ENCODE results near the gene STKLD1.
A peak's percentile ranks its signal among the peaks of the same experiment; 100 is the strongest.

Gene STKLD1

DNA sequence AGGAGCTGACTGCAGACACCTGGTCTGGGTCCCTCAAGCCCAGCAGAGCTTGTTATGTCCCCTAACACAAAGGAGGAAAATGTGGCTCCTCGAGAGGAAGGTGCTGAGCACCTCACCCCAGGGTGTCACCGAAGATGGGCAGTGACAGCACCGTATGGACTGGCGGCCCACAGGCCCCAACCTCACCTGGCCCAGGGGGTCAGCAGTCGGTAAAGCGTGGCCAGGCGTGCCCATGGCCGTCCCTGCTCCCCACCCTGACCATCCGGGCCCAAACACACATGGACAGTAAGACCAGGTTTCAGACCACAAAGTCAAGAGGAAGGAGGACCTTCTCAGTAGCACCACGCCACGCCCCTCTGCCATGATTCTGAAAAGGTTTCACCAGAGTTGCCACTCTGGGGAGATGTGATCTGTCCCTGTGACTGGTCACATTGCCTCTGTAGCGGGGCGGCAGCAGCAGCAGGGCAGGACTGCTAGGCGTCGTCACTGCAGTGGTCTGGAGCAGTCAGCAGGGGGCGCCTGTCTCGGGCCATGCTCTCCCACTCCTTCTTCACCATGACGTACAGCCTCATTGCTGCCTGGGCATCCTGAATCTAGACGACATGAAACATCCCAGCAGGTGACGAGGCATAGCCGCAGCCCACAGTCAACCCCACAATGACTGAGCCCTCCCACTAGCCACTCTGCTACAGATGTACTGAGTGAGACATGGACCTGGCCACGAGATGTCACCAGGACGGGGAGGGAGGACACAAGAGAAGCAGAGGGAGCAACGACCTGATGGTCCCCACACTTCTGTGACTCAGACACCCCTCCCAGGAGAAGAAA, 30.5 kb downstream of the STKLD1 start:
- TF ChIP-seq ZBTB7A (IDR thresholded peaks at IDR 0.05; ENCODE audit: low read depth) (no peak), RAD21 (IDR thresholded peaks at IDR 0.05; ENCODE audit: low read depth) (peak; percentile 55)
- TF ChIP-seq, protein P1, sequence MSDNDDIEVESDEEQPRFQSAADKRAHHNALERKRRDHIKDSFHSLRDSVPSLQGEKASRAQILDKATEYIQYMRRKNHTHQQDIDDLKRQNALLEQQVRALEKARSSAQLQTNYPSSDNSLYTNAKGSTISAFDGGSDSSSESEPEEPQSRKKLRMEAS (IDR thresholded peaks at IDR 0.05): peak; percentile 13; the same call in 1 of the 2 replicates

DNA sequence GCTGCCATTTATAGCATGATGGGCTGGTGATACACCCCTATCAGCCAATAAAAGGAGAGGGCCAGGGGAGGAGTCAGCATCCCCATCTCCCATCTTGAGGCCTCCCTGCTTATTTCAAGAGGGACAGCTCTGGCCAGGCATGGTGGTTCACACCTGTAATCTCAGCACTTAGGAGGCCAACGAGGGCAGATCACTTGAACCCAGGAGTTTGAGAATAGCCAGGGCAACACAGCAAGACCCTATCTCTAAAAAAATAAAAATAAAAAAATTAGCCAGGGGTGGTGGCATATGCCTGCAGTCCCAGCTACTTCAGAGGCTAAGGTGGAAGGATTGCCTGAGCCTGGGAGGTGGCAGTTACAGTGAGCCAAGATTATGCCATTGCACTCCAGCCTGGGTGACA, 31.9 kb downstream of the STKLD1 start:
- TF ChIP-seq, protein P1 (IDR thresholded peaks at IDR 0.05): no peak
- TF ChIP-seq TEAD4 (IDR thresholded peaks at IDR 0.05): no peak
- TF ChIP-seq ZBTB7A (IDR thresholded peaks at IDR 0.05; ENCODE audit: low read depth): no peak
- no peak for TF ChIP-seq CREB1 (IDR thresholded peaks at IDR 0.05; ENCODE audit: low read depth)
- TF ChIP-seq NFIC (IDR thresholded peaks at IDR 0.05): no peak
- no peak for TF ChIP-seq EP300 (IDR thresholded peaks at IDR 0.05; ENCODE audit: borderline replicate concordance)
- TF ChIP-seq, protein P2, sequence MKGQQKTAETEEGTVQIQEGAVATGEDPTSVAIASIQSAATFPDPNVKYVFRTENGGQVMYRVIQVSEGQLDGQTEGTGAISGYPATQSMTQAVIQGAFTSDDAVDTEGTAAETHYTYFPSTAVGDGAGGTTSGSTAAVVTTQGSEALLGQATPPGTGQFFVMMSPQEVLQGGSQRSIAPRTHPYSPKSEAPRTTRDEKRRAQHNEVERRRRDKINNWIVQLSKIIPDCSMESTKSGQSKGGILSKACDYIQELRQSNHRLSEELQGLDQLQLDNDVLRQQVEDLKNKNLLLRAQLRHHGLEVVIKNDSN (IDR thresholded peaks at IDR 0.05): no peak
- TF ChIP-seq EGR1 (IDR thresholded peaks at IDR 0.05): no peak
- TF ChIP-seq, protein P3, sequence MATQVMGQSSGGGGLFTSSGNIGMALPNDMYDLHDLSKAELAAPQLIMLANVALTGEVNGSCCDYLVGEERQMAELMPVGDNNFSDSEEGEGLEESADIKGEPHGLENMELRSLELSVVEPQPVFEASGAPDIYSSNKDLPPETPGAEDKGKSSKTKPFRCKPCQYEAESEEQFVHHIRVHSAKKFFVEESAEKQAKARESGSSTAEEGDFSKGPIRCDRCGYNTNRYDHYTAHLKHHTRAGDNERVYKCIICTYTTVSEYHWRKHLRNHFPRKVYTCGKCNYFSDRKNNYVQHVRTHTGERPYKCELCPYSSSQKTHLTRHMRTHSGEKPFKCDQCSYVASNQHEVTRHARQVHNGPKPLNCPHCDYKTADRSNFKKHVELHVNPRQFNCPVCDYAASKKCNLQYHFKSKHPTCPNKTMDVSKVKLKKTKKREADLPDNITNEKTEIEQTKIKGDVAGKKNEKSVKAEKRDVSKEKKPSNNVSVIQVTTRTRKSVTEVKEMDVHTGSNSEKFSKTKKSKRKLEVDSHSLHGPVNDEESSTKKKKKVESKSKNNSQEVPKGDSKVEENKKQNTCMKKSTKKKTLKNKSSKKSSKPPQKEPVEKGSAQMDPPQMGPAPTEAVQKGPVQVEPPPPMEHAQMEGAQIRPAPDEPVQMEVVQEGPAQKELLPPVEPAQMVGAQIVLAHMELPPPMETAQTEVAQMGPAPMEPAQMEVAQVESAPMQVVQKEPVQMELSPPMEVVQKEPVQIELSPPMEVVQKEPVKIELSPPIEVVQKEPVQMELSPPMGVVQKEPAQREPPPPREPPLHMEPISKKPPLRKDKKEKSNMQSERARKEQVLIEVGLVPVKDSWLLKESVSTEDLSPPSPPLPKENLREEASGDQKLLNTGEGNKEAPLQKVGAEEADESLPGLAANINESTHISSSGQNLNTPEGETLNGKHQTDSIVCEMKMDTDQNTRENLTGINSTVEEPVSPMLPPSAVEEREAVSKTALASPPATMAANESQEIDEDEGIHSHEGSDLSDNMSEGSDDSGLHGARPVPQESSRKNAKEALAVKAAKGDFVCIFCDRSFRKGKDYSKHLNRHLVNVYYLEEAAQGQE (IDR thresholded peaks at IDR 0.05; ENCODE audit: low read depth): no peak
- no peak for TF ChIP-seq RAD21 (IDR thresholded peaks at IDR 0.05; ENCODE audit: low read depth)
- no peak for TF ChIP-seq FOXM1 (IDR thresholded peaks at IDR 0.05; ENCODE audit: borderline replicate concordance, low read depth)
- TF ChIP-seq YY1 (IDR thresholded peaks at IDR 0.05; ENCODE audit: low read depth): no peak
- no peak for TF ChIP-seq TAF1 (IDR thresholded peaks at IDR 0.05; ENCODE audit: low read depth)

DNA sequence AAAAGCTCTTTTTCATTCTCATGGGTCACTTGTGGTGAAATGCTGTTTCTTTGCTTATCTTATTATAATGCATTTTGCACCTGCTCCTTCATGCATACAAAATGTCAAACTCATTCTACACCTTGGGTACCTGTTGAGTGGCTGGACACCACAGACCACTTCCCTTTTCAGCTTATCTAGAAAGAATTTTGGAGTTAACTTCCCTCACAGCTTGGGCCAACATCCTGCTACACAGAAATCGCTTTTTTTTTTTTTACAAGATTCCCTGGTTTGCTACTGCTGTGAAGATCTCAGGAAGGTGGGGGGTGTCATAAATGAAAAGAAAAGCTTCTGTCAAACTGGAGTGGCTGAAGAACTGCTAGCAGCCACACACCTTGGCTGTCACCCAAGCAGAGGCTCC, 39.0 kb downstream of the STKLD1 start:
- no peak for TF ChIP-seq EGR1 (IDR thresholded peaks at IDR 0.05)
- TF ChIP-seq CEBPB (IDR thresholded peaks at IDR 0.05): no peak
- TF ChIP-seq CREB1 (IDR thresholded peaks at IDR 0.05; ENCODE audit: low read depth): no peak
- TF ChIP-seq TCF12 (IDR thresholded peaks at IDR 0.05; ENCODE audit: low read depth): no peak
- TF ChIP-seq RAD21 (IDR thresholded peaks at IDR 0.05; ENCODE audit: low read depth): no peak
- no peak for TF ChIP-seq EP300 (IDR thresholded peaks at IDR 0.05; ENCODE audit: borderline replicate concordance)
- no peak for TF ChIP-seq YY1 (IDR thresholded peaks at IDR 0.05; ENCODE audit: low read depth)
- TF ChIP-seq, protein P3 (IDR thresholded peaks at IDR 0.05; ENCODE audit: low read depth): no peak
- TF ChIP-seq ZBTB7A (IDR thresholded peaks at IDR 0.05; ENCODE audit: low read depth): no peak
- TF ChIP-seq NFIC (IDR thresholded peaks at IDR 0.05): no peak
- no peak for TF ChIP-seq TEAD4 (IDR thresholded peaks at IDR 0.05)
- TF ChIP-seq, protein P1 (IDR thresholded peaks at IDR 0.05): no peak
- no peak for TF ChIP-seq TAF1 (IDR thresholded peaks at IDR 0.05; ENCODE audit: low read depth)
- TF ChIP-seq, protein P2 (IDR thresholded peaks at IDR 0.05): no peak
- TF ChIP-seq FOXM1 (IDR thresholded peaks at IDR 0.05; ENCODE audit: borderline replicate concordance, low read depth): no peak

DNA sequence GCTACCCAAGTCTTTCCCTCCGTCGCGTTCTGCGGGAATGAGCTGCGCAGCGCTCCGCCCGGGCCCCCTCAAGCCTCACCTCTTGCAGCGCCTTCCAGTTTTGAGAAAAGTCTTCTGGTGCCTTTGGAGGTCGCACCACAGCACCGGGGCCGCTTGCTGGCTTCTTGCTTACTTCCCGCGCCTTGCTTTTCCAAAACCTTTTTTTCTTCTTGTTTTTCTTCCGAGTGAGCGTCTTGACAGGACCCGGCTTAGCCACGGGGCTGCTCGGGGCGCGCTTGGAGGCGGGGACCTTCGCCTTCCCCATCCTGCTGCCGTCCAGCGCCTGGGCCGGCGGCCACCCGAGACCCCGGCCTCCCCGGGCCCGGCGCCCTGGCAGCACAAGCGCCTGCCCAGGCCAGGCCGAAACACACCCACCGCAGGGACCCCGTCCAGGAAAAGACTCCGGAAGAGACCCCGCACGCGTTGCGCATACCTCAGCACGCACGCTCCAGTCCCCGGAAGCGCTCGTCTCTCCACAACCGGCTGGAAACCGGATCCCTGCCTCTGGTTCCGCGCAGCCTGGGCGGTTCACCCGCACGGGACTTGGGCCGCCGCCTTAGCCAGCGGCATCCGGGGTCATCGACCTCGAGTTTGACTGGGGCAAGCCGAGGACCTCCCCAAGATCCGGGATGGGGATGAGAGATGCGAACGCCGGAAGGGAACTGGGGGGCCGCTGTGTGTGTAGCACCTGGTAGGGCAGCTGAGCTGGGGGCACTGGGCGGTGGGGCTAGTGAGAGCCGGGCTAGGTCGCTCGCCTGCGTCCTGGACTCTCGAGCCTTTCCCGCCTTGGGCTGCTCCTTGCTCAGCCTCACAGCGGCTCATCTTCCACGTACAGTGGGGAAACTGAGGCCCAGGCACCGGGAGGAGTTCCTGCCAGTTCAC, 41.6 kb downstream of the STKLD1 start, which contains the start of gene REXO4:
TSS of gene REXO4 (minus strand) at position 470 of the 921 bp plus-strand sequence. CDS start at position 304, 166 bp downstream.
- TF ChIP-seq CREB1 (IDR thresholded peaks at IDR 0.05; ENCODE audit: low read depth) (0 out of 2 replicates have a peak, but pooled peaks have one; percentile 38), TCF12 (IDR thresholded peaks at IDR 0.05; ENCODE audit: low read depth) (peak; percentile 57; the same call in 1 of the 2 replicates), RAD21 (IDR thresholded peaks at IDR 0.05; ENCODE audit: low read depth) (no peak), FOXM1 (IDR thresholded peaks at IDR 0.05; ENCODE audit: borderline replicate concordance, low read depth) (no peak; the same call in 1 of the 2 replicates), ZBTB7A (IDR thresholded peaks at IDR 0.05; ENCODE audit: low read depth) (no peak), TAF1 (IDR thresholded peaks at IDR 0.05; ENCODE audit: low read depth) (peak; percentile 95), EP300 (IDR thresholded peaks at IDR 0.05; ENCODE audit: borderline replicate concordance) (peak; percentile 52; the same call in 1 of the 2 replicates), YY1 (IDR thresholded peaks at IDR 0.05; ENCODE audit: low read depth) (peak; percentile 51; the same call in 1 of the 2 replicates), NFIC (IDR thresholded peaks at IDR 0.05) (no peak), TEAD4 (IDR thresholded peaks at IDR 0.05) (0 out of 2 replicates have a peak, but pooled peaks have one; percentile 12)
- TF ChIP-seq, protein P2 (IDR thresholded peaks at IDR 0.05): peak; percentile 50
- TF ChIP-seq, protein P3 (IDR thresholded peaks at IDR 0.05; ENCODE audit: low read depth): no peak
- TF ChIP-seq, protein P1 (IDR thresholded peaks at IDR 0.05): peak; percentile 91

All from Ishikawa (cell line).